Transverse colon (tissue), 4 donors: ENCODE measurements around the gene RBPJ.

Source experiments
- POLR2A ChIP-seq: fragments of 450-650 bp; IDR thresholded peaks from one replicate; pipeline ENCODE4 v1.6.1; 2016; ENCODE audit warnings: antibody characterized with exemption, mild to moderate bottlenecking, moderate library complexity
- POLR2AphosphoS5 ChIP-seq, 3 donors: sonication (generic); formaldehyde crosslinking; IDR thresholded peaks; one replicate each; pipeline ENCODE4 v1.6.1; 2016; ENCODE audit warnings: antibody characterized with exemption in 3 of 3
- TF ChIP-seq, protein P1 (sequence below), 5 experiments: fragments of 200-600 bp in 3 of 5; fragments of 450-650 bp in 2 of 5; sonication (generic) in 3 of 5; IDR thresholded peaks; 1 replicate in 2 of 5; 2 replicates in 3 of 5; pipeline ENCODE4 v1.5.1; 2016 to 2017; ENCODE audit warnings: antibody characterized with exemption in 5 of 5, inconsistent platforms in 3 of 5, mild to moderate bottlenecking in 2 of 5, moderate library complexity in 1 of 5

DNA sequence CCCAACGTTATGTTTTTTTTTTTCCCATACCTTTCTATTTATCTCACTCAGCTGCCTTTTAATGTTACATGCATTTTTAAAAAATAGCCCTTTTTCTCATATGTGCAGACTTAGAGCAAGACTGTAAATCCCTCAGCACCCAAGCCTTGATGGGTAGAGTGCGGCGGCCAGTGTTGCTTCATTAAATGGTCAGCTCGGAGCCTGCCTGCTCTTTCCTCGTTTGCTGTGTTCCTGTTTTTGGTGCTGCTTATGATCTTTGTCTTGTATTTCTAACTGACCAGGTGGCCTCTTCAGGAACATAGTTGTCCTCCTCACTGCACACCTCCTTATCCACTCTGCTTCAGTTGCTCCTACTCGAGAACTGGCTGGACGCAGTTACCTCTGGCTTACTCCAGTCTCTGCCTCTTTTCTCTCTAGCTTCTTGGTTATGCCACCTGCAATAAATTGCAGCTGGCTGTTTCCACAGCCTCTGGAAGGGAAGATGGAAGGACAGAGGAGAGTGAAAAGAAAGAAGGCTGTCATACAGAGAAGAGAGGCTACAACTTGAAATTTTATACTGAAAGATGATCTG is 10.7 kb downstream of the RBPJ start:
- TF ChIP-seq POLR2A = no peak
- TF ChIP-seq, protein P1, sequence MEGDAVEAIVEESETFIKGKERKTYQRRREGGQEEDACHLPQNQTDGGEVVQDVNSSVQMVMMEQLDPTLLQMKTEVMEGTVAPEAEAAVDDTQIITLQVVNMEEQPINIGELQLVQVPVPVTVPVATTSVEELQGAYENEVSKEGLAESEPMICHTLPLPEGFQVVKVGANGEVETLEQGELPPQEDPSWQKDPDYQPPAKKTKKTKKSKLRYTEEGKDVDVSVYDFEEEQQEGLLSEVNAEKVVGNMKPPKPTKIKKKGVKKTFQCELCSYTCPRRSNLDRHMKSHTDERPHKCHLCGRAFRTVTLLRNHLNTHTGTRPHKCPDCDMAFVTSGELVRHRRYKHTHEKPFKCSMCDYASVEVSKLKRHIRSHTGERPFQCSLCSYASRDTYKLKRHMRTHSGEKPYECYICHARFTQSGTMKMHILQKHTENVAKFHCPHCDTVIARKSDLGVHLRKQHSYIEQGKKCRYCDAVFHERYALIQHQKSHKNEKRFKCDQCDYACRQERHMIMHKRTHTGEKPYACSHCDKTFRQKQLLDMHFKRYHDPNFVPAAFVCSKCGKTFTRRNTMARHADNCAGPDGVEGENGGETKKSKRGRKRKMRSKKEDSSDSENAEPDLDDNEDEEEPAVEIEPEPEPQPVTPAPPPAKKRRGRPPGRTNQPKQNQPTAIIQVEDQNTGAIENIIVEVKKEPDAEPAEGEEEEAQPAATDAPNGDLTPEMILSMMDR (IDR thresholded peaks at IDR 0.05) = no peak
- TF ChIP-seq POLR2AphosphoS5 (IDR thresholded peaks at IDR 0.05) = no peak
